Erythroblast (primary cell): ENCODE results near the gene ANO4.

Experiments
- GATA1 ChIP-seq: IDR thresholded peaks from 2 replicates; pipeline ENCODE4 v1.6.1; 2011; ENCODE audit warnings: low read depth, mild to moderate bottlenecking, control low read depth, low read length, moderate library complexity
- POLR2A ChIP-seq: IDR thresholded peaks from 2 replicates; pipeline ENCODE4 v1.6.1; 2011; ENCODE audit warnings: mild to moderate bottlenecking, low read length

DNA sequence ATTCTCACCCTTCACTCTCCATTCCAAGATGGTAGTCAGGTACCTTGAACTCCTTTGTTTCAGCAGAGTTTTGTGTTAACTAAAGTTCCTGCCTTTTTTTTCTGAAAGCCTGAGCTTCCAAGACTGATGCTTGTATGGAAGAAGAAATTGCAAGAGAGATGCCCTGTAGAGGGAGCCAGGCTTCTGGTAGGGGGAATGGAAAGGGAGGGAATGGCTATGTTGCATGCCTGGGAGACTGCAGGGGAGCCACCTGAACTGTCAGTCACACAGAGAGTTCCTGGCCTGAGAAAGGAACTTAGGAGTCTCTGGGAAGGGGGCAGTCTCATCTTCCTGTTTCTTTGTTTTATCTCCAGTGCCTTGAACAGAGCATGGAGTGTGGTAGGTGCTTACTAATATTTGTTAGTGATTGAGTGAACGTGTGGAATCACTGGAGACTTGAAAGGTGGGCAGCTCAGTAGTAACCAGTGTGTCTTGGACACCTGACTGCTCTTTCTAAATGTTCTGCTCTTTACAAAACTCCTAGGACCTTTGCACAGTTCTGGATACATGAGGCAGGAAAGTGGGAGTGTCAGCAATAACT, 132.2 kb downstream of the ANO4 start:
- TF ChIP-seq POLR2A (no peak), GATA1 (no peak)
